Calu3 (cell line): ENCODE results near the gene CMTM2. TPM values are rescaled to one million over a fixed set of nuclear protein-coding genes. Genes with fewer than 3 reads are reported as not detected.

Source experiments
- BruUV-seq: library from RNA; stranded (reverse); fragments of 400-500 nt; replicated peaks from 2 replicates; lab custom pipeline; 2021; lab: Mats Ljungman, UMichigan
- CTCF ChIA-PET: fragments of 300-600 bp; sonication (Branson Sonifier 250); formaldehyde crosslinking; loops from one replicate; lab custom pipeline; 2022; ENCODE audit warnings: antibody characterized with exemption; lab: Charles Lee
- DNase-seq: peaks from one replicate; pipeline ENCODE4 v3.0.0; 2022
- H3K27ac Mint-ChIP-seq: one replicate; pipeline ENCODE4 v1.8.0; 2022; ENCODE audit warnings: mixed read lengths; ENCODE audit not compliant: unreplicated experiment
- H3K27me3 Mint-ChIP-seq: one replicate; pipeline ENCODE4 v1.8.0; 2022; ENCODE audit warnings: mixed read lengths; ENCODE audit not compliant: unreplicated experiment
- H3K36me3 Mint-ChIP-seq: one replicate; pipeline ENCODE4 v1.8.0; 2022; ENCODE audit warnings: mild to moderate bottlenecking, moderate library complexity, mixed read lengths; ENCODE audit not compliant: insufficient read depth, unreplicated experiment
- H3K4me1 Mint-ChIP-seq: one replicate; pipeline ENCODE4 v1.8.0; 2022; ENCODE audit warnings: mild to moderate bottlenecking, low read depth, mixed read lengths; ENCODE audit not compliant: unreplicated experiment
- H3K4me3 Mint-ChIP-seq: one replicate; pipeline ENCODE4 v1.8.0; 2022; ENCODE audit warnings: mild to moderate bottlenecking, low read depth, moderate library complexity, mixed read lengths; ENCODE audit not compliant: unreplicated experiment
- H3K9me3 Mint-ChIP-seq: one replicate; pipeline ENCODE4 v1.8.0; 2022; ENCODE audit warnings: low read depth, mixed read lengths; ENCODE audit not compliant: unreplicated experiment
- intact Hi-C: fragments of 100-400 bp; cut with micrococcal nuclease; formaldehyde crosslinking; loops from one replicate; pipeline ENCODE4 v1.10.0; 2022; ENCODE audit not compliant: unreplicated experiment
- total RNA-seq: library from RNA; stranded (reverse); gene quantifications from 2 replicates; pipeline ENCODE4 v1.2.3, GENCODE V29; 2022
- TF ChIP-seq, protein P1 (sequence below): fragments of 200-600 bp; IDR thresholded peaks from one replicate; pipeline ENCODE4 v1.8.0; 2022; ENCODE audit warnings: antibody characterized with exemption; ENCODE audit not compliant: unreplicated experiment

The CMTM2 gene
- total RNA-seq, 1 experiment from 2014 or later = 0.92 TPM

DNA sequence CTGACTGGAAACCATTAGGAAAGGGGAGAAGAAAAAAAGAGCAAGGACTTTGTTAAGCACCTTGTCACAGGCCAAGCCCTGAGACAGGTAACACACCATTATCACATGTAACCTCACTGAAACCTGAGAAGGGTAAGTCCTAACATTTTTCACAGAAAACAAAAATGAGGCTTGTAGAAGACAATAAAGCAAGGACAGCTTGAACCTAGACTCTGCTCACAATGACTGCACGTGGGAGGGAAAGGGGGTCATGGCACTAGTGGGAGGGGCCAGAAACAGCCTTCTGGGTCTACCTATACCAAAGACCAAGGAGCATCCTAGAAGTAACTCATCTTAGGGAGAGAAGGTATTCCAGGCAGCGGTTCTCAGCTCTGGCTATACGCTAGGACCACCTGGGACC lies 36.9 kb upstream of the CMTM2 start:
- DNase-seq = no peak
- H3K4me3 Mint-ChIP-seq = no peak overlapping the region
- no peak overlapping the region for H3K27ac Mint-ChIP-seq
- H3K36me3 Mint-ChIP-seq = peaks cover 53% of the 10 kb centered on the region
- BruUV-seq = no TSS peak
- H3K27me3 Mint-ChIP-seq = no peaks in the 10 kb centered on the region
- CTCF ChIA-PET = interaction anchor here (0.7 kb wide), 1 partner anchor 33 kb away, joined by 4 read pairs; no protein-coding TSS in a partner anchor
- no peaks in the 10 kb centered on the region for H3K9me3 Mint-ChIP-seq
- H3K4me1 Mint-ChIP-seq = peaks cover 12% of the 10 kb centered on the region
- TF ChIP-seq, protein P1, sequence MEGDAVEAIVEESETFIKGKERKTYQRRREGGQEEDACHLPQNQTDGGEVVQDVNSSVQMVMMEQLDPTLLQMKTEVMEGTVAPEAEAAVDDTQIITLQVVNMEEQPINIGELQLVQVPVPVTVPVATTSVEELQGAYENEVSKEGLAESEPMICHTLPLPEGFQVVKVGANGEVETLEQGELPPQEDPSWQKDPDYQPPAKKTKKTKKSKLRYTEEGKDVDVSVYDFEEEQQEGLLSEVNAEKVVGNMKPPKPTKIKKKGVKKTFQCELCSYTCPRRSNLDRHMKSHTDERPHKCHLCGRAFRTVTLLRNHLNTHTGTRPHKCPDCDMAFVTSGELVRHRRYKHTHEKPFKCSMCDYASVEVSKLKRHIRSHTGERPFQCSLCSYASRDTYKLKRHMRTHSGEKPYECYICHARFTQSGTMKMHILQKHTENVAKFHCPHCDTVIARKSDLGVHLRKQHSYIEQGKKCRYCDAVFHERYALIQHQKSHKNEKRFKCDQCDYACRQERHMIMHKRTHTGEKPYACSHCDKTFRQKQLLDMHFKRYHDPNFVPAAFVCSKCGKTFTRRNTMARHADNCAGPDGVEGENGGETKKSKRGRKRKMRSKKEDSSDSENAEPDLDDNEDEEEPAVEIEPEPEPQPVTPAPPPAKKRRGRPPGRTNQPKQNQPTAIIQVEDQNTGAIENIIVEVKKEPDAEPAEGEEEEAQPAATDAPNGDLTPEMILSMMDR = no peak
- intact Hi-C loops = no loop called here

DNA sequence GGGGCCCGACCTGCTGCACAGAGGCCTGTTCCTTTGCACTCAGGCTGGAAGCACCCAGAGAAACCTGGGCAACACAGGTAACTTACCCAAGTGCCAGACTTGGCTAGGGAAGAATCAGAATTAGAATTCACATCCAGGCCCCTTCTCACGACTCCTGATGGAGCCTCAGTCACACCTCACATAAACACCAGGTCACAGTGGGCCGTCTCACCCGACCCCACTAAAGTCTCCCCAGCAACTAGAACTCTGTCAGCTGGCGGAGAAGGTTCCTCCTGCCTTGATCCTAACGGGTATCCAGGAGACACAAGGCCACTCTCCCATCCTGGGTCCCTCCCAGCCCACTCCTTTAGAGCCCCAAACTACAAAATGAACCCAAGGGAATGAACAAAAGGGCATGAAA lies 35.7 kb upstream of the CMTM2 start:
- Mint-ChIP-seq H3K9me3 (no peaks in the 10 kb centered on the region), H3K4me1 (peaks cover 20% of the 10 kb centered on the region), H3K27me3 (no peaks in the 10 kb centered on the region), H3K36me3 (peaks cover 62% of the 10 kb centered on the region), H3K4me3 (no peak overlapping the region), H3K27ac (no peak overlapping the region)
- TF ChIP-seq, protein P1 = no peak
- no peak for DNase-seq
- intact Hi-C loops = no loop called here
- CTCF ChIA-PET = no interaction called here
- BruUV-seq = no TSS peak

DNA sequence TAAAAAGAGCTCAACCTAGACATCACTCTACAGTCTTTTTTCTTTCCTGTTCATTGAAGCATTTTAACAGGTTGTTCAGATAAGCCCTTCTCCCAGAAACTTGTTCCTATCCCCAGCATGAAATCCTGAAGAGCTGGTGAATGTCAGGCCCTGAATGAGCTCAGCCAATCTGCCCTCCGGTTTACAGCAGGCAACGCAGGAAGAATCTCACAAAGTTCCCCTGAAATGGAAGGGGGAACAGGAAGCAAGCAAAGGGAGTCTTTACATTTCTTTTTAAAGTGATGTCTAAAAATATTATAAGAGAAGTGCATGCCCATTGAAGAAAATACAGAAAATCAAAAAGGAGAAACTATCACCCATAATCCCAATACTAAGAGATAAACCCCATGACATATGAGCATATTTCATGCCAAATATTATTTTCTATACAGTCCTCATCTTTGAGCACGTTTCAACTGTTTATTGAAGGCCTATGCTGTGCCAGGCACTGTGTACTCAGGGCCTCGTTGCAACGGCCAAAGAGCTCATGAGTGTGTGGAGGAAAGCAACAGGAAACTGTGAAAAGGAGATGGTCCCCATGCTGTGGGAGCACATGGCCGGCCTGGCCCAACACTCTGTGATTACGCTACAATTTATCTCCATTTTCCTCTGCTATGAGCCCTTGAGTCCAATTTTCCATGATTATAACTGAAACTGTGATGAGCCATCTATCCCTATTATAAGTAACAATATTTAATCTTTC lies 35.1 kb upstream of the CMTM2 start:
- H3K36me3 Mint-ChIP-seq = peaks cover 65% of the 10 kb centered on the region
- no peak overlapping the region for H3K4me3 Mint-ChIP-seq
- DNase-seq = no peak
- peaks cover 26% of the 10 kb centered on the region for H3K4me1 Mint-ChIP-seq
- CTCF ChIA-PET = no interaction called here
- no TSS peak for BruUV-seq
- TF ChIP-seq, protein P1 = no peak
- no peak overlapping the region for H3K27ac Mint-ChIP-seq
- H3K27me3 Mint-ChIP-seq = no peaks in the 10 kb centered on the region
- intact Hi-C loops = no loop called here
- no peaks in the 10 kb centered on the region for H3K9me3 Mint-ChIP-seq

DNA sequence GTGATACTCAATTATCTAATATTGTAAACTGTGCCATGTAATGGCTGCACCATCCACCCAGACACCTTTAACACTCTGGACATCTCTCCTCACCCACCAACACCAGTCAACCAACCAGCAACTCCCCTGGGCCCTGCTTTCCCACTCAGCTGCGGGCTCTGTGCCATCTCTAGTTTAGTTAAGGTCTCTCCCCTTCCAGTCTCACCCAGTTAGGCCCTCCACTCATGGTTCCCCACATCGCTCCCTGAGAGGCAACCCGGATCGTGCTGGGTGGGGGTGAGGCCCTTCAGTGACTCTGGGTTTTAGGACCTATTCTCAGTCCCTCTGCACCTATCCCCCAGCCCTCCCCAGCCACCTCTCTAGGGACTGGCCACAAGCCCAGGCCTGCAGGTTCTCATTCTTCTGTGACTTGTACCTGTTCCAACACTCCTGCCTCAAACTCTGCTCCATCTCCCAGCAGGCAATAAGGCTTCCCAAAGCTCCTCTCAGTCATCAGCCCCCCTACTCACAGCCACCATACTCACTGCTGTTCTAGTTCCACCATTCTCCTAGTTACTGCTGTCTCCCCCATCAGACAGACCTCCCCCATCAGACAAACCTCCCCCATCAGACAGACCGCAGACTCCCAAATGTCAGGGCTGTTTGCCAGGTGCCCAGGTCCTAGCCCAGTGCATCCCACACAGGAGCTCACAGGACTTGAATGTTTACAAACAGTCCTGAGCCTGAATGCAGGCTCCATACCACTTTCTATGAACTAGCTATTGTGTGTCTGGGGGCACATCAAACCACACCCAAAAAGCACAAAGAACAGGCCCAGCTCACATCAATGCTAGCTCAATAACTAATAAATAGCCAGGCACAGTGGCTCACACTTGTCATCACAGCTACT lies 31.9 kb upstream of the CMTM2 start:
- CTCF ChIA-PET = interaction anchor here (0.7 kb wide), 1 partner anchor 34 kb away, joined by 3 read pairs; no protein-coding TSS in a partner anchor
- intact Hi-C loops = no loop called here
- no peaks in the 10 kb centered on the region for H3K27me3 Mint-ChIP-seq
- H3K9me3 Mint-ChIP-seq = no peaks in the 10 kb centered on the region
- H3K36me3 Mint-ChIP-seq = peaks cover 66% of the 10 kb centered on the region
- no peak overlapping the region for H3K27ac Mint-ChIP-seq
- H3K4me3 Mint-ChIP-seq = no peak overlapping the region
- TF ChIP-seq, protein P1 = no peak
- BruUV-seq = no TSS peak
- DNase-seq = no peak
- peaks cover 35% of the 10 kb centered on the region for H3K4me1 Mint-ChIP-seq
